ENCODE measurements around the gene KCNE3.

DNA sequence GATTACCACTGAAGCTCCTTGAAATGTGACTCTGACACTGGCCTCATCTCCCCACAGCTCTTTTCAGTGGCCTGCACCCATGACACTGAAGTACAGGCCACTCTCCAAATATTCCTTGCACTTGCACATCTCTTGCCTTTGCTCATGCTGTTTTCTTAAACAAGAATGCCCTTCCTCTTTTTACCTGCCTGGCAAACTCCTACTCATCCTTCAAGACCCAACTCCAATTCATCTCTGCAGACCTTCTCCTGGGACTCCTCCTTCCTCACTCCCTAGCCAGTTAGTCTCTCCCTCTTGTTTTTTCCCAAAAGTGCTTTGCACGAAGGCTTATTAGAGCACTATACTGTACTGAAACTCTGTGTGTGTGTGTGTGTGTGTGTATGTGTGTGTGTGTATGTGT is 2.6 kb downstream of the KCNE3 start:
- TF ChIP-seq POLR2AphosphoS5 (IDR thresholded peaks at IDR 0.05; ENCODE audit: low read depth, low read length) (no peak), POLR2A (IDR thresholded peaks at IDR 0.05; ENCODE audit: low read depth, low read length) (no peak)

All from GM12892 (cell line).